IMR-90 (cell line): ENCODE results near the gene TRPM1. TPM values are rescaled to one million over a fixed set of nuclear protein-coding genes. Genes with fewer than 3 reads are reported as not detected.

Source experiments
- ATAC-seq: fragments of 200-7000 bp; cut with Tn5 transposase; 2 replicates; pipeline ENCODE4 v1.9.1; 2020; ENCODE audit warnings: low read depth, mild to moderate bottlenecking, moderate library complexity
- BruUV-seq: library from RNA; stranded (reverse); fragments of 400-500 nt; replicated peaks from 2 replicates; lab custom pipeline; 2021; lab: Mats Ljungman, UMichigan
- CTCF ChIA-PET: fragments of 300-600 bp; formaldehyde crosslinking; extraction: SDS; loops from one replicate; lab custom pipeline; 2021; ENCODE audit warnings: antibody characterized with exemption; lab: Yijun Ruan, JAX
- POLR2A ChIA-PET: fragments of 300-600 bp; sonication (Branson Sonifier 250); formaldehyde crosslinking; loops from one replicate; lab custom pipeline; 2022; ENCODE audit warnings: antibody characterized with exemption; ENCODE audit not compliant: unreplicated experiment; lab: Charles Lee
- DNase-seq: peaks from one replicate; pipeline ENCODE4 v3.0.0; 2013
- H2AFZ ChIP-seq: replicated peaks from 2 replicates; pipeline ENCODE3; 2013; ENCODE audit warnings: low read length, mild to moderate bottlenecking; ENCODE audit not compliant: poor library complexity
- H2AK5ac ChIP-seq: 2 replicates; pipeline ENCODE4 v1.6.1; 2013; ENCODE audit warnings: low read depth, low read length, inconsistent platforms
- H2AK9ac ChIP-seq: replicated peaks from 2 replicates; pipeline ENCODE3; 2013; ENCODE audit warnings: mild to moderate bottlenecking, low read depth, low read length, moderate library complexity; ENCODE audit not compliant: poor library complexity
- H2BK120ac ChIP-seq: 2 replicates; pipeline ENCODE4 v1.6.1; 2013; ENCODE audit warnings: low read depth, low read length, inconsistent platforms
- H2BK15ac ChIP-seq: 3 replicates; pipeline ENCODE4 v1.6.1; 2013; ENCODE audit warnings: low read depth, low read length, inconsistent platforms
- H2BK20ac ChIP-seq: 2 replicates; pipeline ENCODE4 v1.6.1; 2013; ENCODE audit warnings: low read depth, mild to moderate bottlenecking, inconsistent platforms, low read length, moderate library complexity
- H2BK5ac ChIP-seq: 2 replicates; pipeline ENCODE4 v1.6.1; 2013; ENCODE audit warnings: mild to moderate bottlenecking, low read depth, low read length, inconsistent platforms; ENCODE audit not compliant: poor library complexity, severe bottlenecking
- H3K14ac ChIP-seq: replicated peaks from 2 replicates; pipeline ENCODE4 v1.6.1; 2013; ENCODE audit warnings: low read depth, low read length, inconsistent platforms
- H3K18ac ChIP-seq: 2 replicates; pipeline ENCODE4 v1.6.1; 2013; ENCODE audit warnings: low read depth, low read length, control low read depth
- H3K23ac ChIP-seq: 2 replicates; pipeline ENCODE4 v1.6.1; 2013; ENCODE audit warnings: low read depth, low read length, inconsistent platforms
- H3K27ac ChIP-seq: 2 replicates; pipeline ENCODE4 v1.5.1; 2013; ENCODE audit warnings: mild to moderate bottlenecking, control low read depth, low read length; ENCODE audit not compliant: insufficient read depth
- H3K27me3 ChIP-seq: 2 replicates; pipeline ENCODE4 v1.6.1; 2013; ENCODE audit warnings: low read length; ENCODE audit not compliant: control insufficient read depth, insufficient read depth
- H3K36me3 ChIP-seq: 2 replicates; pipeline ENCODE4 v1.6.1; 2013; ENCODE audit warnings: low read length, mixed read lengths; ENCODE audit not compliant: control insufficient read depth, insufficient read depth
- H3K4ac ChIP-seq: 2 replicates; pipeline ENCODE4 v1.6.1; 2013; ENCODE audit warnings: low read depth, low read length, inconsistent platforms
- H3K4me1 ChIP-seq: 2 replicates; pipeline ENCODE4 v1.6.1; 2013; ENCODE audit warnings: low read length, mixed read lengths; ENCODE audit not compliant: control insufficient read depth, insufficient read depth
- H3K4me2 ChIP-seq: 2 replicates; pipeline ENCODE4 v1.6.1; 2013; ENCODE audit warnings: low read depth, mild to moderate bottlenecking, control low read depth, low read length, moderate library complexity
- H3K4me3 ChIP-seq: 2 replicates; pipeline ENCODE4 v1.5.1; 2013; ENCODE audit warnings: low read depth, mild to moderate bottlenecking, control low read depth, low read length, moderate library complexity; ENCODE audit not compliant: insufficient read depth
- H3K56ac ChIP-seq: 2 replicates; pipeline ENCODE4 v1.6.1; 2013; ENCODE audit warnings: low read length, inconsistent platforms; ENCODE audit not compliant: insufficient read depth; ENCODE audit errors: extremely low read depth
- H3K79me1 ChIP-seq, 2 experiments: 2 replicates each; pipeline ENCODE4 v1.6.1; 2013; ENCODE audit warnings: low read length in 2 of 2, inconsistent platforms in 1 of 2, low read depth in 1 of 2
- H3K9ac ChIP-seq: 2 replicates; pipeline ENCODE4 v1.6.1; 2013; ENCODE audit warnings: low read depth, low read length, control low read depth
- H3K9me1 ChIP-seq: 2 replicates; pipeline ENCODE4 v1.6.1; 2013; ENCODE audit warnings: low read length, inconsistent platforms; ENCODE audit not compliant: insufficient read depth
- H3K9me3 ChIP-seq: 2 replicates; pipeline ENCODE4 v1.6.1; 2013; ENCODE audit warnings: low read length; ENCODE audit not compliant: control insufficient read depth, insufficient read depth
- H4K20me1 ChIP-seq: 2 replicates; pipeline ENCODE4 v1.6.1; 2013; ENCODE audit warnings: low read length, inconsistent platforms; ENCODE audit not compliant: insufficient read depth
- H4K5ac ChIP-seq: 2 replicates; pipeline ENCODE4 v1.6.1; 2013; ENCODE audit warnings: mild to moderate bottlenecking, low read depth, low read length, control low read depth
- H4K8ac ChIP-seq, 2 experiments: 2 replicates each; pipeline ENCODE4 v1.6.1; 2013; ENCODE audit warnings: low read depth in 2 of 2, low read length in 2 of 2, control low read depth in 1 of 2, inconsistent platforms in 1 of 2
- H4K91ac ChIP-seq: 2 replicates; pipeline ENCODE4 v1.6.1; 2013; ENCODE audit warnings: low read depth, low read length, inconsistent platforms; ENCODE audit not compliant: insufficient read depth
- BHLHE40 ChIP-seq: fragments of 150-350 bp; IDR thresholded peaks from 2 replicates; pipeline ENCODE4 v1.6.1; 2016; ENCODE audit warnings: mild to moderate bottlenecking, low read depth, low read length
- CEBPB ChIP-seq: IDR thresholded peaks from 2 replicates; pipeline ENCODE4 v1.6.1; 2012; ENCODE audit warnings: low read depth, low read length, improper control_type of control experiment
- CHD1 ChIP-seq: IDR thresholded peaks from 2 replicates; pipeline ENCODE4 v1.6.1; 2012; ENCODE audit warnings: low read depth, low read length, improper control_type of control experiment
- FOS ChIP-seq: fragments of 150-350 bp; IDR thresholded peaks from 2 replicates; pipeline ENCODE4 v1.6.1; 2016; ENCODE audit warnings: low read depth, low read length
- MAFK ChIP-seq: IDR thresholded peaks from 2 replicates; pipeline ENCODE4 v1.6.1; 2012; ENCODE audit warnings: low read depth, low read length, improper control_type of control experiment
- MAZ ChIP-seq: IDR thresholded peaks from 2 replicates; pipeline ENCODE4 v1.6.1; 2012; ENCODE audit warnings: low read depth, mild to moderate bottlenecking, low read length, improper control_type of control experiment, moderate library complexity, borderline replicate concordance
- MXI1 ChIP-seq: IDR thresholded peaks from 2 replicates; pipeline ENCODE4 v1.6.1; 2012; ENCODE audit warnings: low read depth, mild to moderate bottlenecking, low read length, moderate library complexity, borderline replicate concordance
- NFE2L2 ChIP-seq: fragments of 150-350 bp; IDR thresholded peaks from 2 replicates; pipeline ENCODE4 v1.6.1; 2016; ENCODE audit warnings: low read depth, mild to moderate bottlenecking, low read length
- POLR2A ChIP-seq: IDR thresholded peaks from 2 replicates; pipeline ENCODE4 v1.6.1; 2012; ENCODE audit warnings: mild to moderate bottlenecking, low read depth, low read length
- RAD21 ChIP-seq: IDR thresholded peaks from 2 replicates; pipeline ENCODE4 v1.6.1; 2012; ENCODE audit warnings: low read length, improper control_type of control experiment
- RCOR1 ChIP-seq: IDR thresholded peaks from 2 replicates; pipeline ENCODE4 v1.6.1; 2012; ENCODE audit warnings: mild to moderate bottlenecking, low read length, improper control_type of control experiment; ENCODE audit not compliant: insufficient replicate concordance
- RFX5 ChIP-seq: IDR thresholded peaks from 2 replicates; pipeline ENCODE4 v1.8.0; 2012; ENCODE audit warnings: low read depth, mild to moderate bottlenecking, low read length, moderate library complexity
- SMC3 ChIP-seq: fragments of 150-350 bp; IDR thresholded peaks from 2 replicates; pipeline ENCODE4 v1.6.1; 2016; ENCODE audit warnings: low read depth, mild to moderate bottlenecking, antibody characterized with exemption, low read length, moderate library complexity
- WGBS, 2 experiments: methylation state at CpG; one replicate each; pipeline versions ENCODE4 v1.1.5 to v1.1.7; 2013; ENCODE audit warnings: missing lambda C conversion rate in 2 of 2; ENCODE audit not compliant: insufficient read length in 1 of 2; ENCODE audit errors: extremely low coverage in 2 of 2; 5-methylcytosine and 5-hydroxymethylcytosine counted together
- dilution Hi-C: fragments of 300-500 bp; cut with HindIII; formaldehyde crosslinking; loops from one replicate; pipeline ENCODE4 v1.14.3; 2018; ENCODE audit warnings: low sequenced_read_pairs; ENCODE audit not compliant: unreplicated experiment
- in situ Hi-C: fragments of 300-500 bp; cut with MboI; formaldehyde crosslinking; loops from 3 replicates; pipeline ENCODE4 v1.14.3; 2019; ENCODE audit warnings: low sequenced_read_pairs, inconsistent platforms, mixed read lengths
- intact Hi-C: fragments of 100-400 bp; cut with micrococcal nuclease; formaldehyde crosslinking; loops from 2 replicates; pipeline ENCODE4 v1.10.0; 2022
- polyA plus RNA-seq, 3 experiments: library from polyadenylated mRNA; depleted of rRNA; stranded (reverse); fragments of >200 nt; gene quantifications; 2 replicates each; pipeline ENCODE4 v1.2.3, GENCODE V29; 2012; ENCODE audit warnings: low replicate concordance in 1 of 3
- total RNA-seq: library from RNA; depleted of rRNA; stranded (reverse); fragments of >200 nt; gene quantifications from 2 replicates; pipeline ENCODE4 v1.2.3, GENCODE V29; 2012
- TF ChIP-seq, protein P1 (sequence below): fragments of 150-350 bp; IDR thresholded peaks from 2 replicates; pipeline ENCODE4 v1.6.1; 2017; ENCODE audit warnings: mild to moderate bottlenecking, antibody characterized with exemption, low read length, low read depth
- TF ChIP-seq, protein P2 (sequence below): fragments of 150-350 bp; IDR thresholded peaks from 2 replicates; pipeline ENCODE4 v1.6.1; 2016; ENCODE audit warnings: low read depth, mild to moderate bottlenecking, low read length, moderate library complexity, borderline replicate concordance
- TF ChIP-seq, protein P3 (sequence below): conservative IDR thresholded peaks from 2 replicates; pipeline ENCODE4 v1.5.1; 2012; ENCODE audit warnings: mild to moderate bottlenecking, low read depth, low read length, improper control_type of control experiment

TRPM1 gene
- total and polyA plus RNA-seq, 2 of the 4 experiments (the other 2 are of a cell fraction): not detected

DNA sequence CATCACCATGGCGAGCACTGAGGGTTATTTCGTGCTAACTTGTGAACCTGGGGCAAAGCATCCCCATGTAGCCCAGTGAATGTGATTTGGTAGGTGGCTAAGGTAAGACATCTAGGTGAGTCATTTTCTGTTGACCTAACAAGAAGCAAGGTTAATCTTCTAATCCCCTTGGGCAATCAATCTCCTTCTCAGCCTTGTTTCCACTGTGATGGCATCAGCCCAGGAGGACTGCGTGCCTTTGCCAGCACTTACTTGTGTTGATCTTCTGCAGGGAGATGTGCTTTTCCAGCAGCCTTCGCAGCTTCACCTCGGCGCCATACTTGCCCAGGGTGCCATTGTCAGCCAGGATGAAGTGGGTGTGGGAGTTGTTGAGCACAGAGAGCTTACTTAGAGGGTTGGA, 35.7 kb downstream of the TRPM1 start:
- Histone ChIP-seq H3K27ac (no peak overlapping the region), H3K9me1 (no peaks in the 10 kb centered on the region), H3K4me3 (no peak overlapping the region), H3K9ac (no peak overlapping the region), H4K8ac (no peak overlapping the region), H2AFZ (no peak overlapping the region), H3K27me3 (peaks cover 19% of the 10 kb centered on the region), H3K4ac (no peak overlapping the region), H3K79me1 (no peaks in the 10 kb centered on the region), H3K36me3 (no peaks in the 10 kb centered on the region), H2BK20ac (no peak overlapping the region), H3K4me1 (peaks cover 4% of the 10 kb centered on the region), H2AK9ac (no peak overlapping the region), H2BK15ac (no peak overlapping the region), H4K5ac (no peak overlapping the region), H2BK120ac (no peak overlapping the region), H3K14ac (no peak overlapping the region), H4K20me1 (no peaks in the 10 kb centered on the region), H3K23ac (no peak overlapping the region), H3K9me3 (no peaks in the 10 kb centered on the region), H2BK5ac (no peak overlapping the region), H3K18ac (no peak overlapping the region), H3K4me2 (no peak overlapping the region), H2AK5ac (no peak overlapping the region), H4K91ac (no peak overlapping the region), H3K56ac (no peak overlapping the region)
- dilution Hi-C loops: no loop called here
- CTCF ChIA-PET: no interaction called here
- DNase-seq (no peak), ATAC-seq (no peak)
- 87% methylated on average over 4 of the region's 6 CpGs; no CpG with 5 or more reads in 1 of the 2 experiments for WGBS, 2 experiments
- TF ChIP-seq, protein P1, sequence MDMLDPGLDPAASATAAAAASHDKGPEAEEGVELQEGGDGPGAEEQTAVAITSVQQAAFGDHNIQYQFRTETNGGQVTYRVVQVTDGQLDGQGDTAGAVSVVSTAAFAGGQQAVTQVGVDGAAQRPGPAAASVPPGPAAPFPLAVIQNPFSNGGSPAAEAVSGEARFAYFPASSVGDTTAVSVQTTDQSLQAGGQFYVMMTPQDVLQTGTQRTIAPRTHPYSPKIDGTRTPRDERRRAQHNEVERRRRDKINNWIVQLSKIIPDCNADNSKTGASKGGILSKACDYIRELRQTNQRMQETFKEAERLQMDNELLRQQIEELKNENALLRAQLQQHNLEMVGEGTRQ: no peak
- no peak for TF ChIP-seq RFX5
- no peak for TF ChIP-seq NFE2L2
- TF ChIP-seq SMC3: no peak
- TF ChIP-seq POLR2A: no peak
- TF ChIP-seq, protein P2, sequence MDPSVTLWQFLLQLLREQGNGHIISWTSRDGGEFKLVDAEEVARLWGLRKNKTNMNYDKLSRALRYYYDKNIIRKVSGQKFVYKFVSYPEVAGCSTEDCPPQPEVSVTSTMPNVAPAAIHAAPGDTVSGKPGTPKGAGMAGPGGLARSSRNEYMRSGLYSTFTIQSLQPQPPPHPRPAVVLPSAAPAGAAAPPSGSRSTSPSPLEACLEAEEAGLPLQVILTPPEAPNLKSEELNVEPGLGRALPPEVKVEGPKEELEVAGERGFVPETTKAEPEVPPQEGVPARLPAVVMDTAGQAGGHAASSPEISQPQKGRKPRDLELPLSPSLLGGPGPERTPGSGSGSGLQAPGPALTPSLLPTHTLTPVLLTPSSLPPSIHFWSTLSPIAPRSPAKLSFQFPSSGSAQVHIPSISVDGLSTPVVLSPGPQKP: no peak
- no peak for TF ChIP-seq CEBPB
- TF ChIP-seq RCOR1: no peak
- no peak for TF ChIP-seq MXI1
- TF ChIP-seq FOS: no peak
- TF ChIP-seq MAFK: no peak
- no peak for TF ChIP-seq MAZ
- no peak for TF ChIP-seq CHD1
- TF ChIP-seq BHLHE40: no peak
- TF ChIP-seq RAD21: no peak
- TF ChIP-seq, protein P3, sequence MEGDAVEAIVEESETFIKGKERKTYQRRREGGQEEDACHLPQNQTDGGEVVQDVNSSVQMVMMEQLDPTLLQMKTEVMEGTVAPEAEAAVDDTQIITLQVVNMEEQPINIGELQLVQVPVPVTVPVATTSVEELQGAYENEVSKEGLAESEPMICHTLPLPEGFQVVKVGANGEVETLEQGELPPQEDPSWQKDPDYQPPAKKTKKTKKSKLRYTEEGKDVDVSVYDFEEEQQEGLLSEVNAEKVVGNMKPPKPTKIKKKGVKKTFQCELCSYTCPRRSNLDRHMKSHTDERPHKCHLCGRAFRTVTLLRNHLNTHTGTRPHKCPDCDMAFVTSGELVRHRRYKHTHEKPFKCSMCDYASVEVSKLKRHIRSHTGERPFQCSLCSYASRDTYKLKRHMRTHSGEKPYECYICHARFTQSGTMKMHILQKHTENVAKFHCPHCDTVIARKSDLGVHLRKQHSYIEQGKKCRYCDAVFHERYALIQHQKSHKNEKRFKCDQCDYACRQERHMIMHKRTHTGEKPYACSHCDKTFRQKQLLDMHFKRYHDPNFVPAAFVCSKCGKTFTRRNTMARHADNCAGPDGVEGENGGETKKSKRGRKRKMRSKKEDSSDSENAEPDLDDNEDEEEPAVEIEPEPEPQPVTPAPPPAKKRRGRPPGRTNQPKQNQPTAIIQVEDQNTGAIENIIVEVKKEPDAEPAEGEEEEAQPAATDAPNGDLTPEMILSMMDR: no peak
- in situ Hi-C loops: no loop called here
- intact Hi-C loops: no loop called here
- BruUV-seq: no TSS peak
- POLR2A ChIA-PET: no interaction called here
